Activated CD4-positive, alpha-beta T cell treated with anti-CD3 and anti-CD28 coated beads, Interleukin-2, amount 50 U/mL, for 1 hour (primary cell): Measurements from ENCODE around the gene DDX10.

ENCODE experiments used
- DNase-seq: peaks from one replicate; pipeline ENCODE4 v3.0.0-alpha.2; 2020

DDX10 gene

GRCh38 chr11:108662700-108663099 lies 2.2 kb upstream of the DDX10 start:
- DNase-seq, result no peak

GRCh38 chr11:108663154-108663877 lies 1.6 kb upstream of the DDX10 start:
- no peak for DNase-seq

GRCh38 chr11:108666373-108666772 lies 1.5 kb downstream of the DDX10 start:
- DNase-seq, result no peak

GRCh38 chr11:108669286-108669685 lies 4.4 kb downstream of the DDX10 start:
- no peak for DNase-seq

- DNase-seq, result no peak
Observed at GRCh38 chr11:108669711-108670110, 4.8 kb downstream of the DDX10 start.

GRCh38 chr11:108670451-108670850 lies 5.6 kb downstream of the DDX10 start:
- no peak for DNase-seq

- no peak for DNase-seq
Observed at GRCh38 chr11:108672113-108672512, 7.2 kb downstream of the DDX10 start.

GRCh38 chr11:108672786-108673185 lies 7.9 kb downstream of the DDX10 start:
- no peak for DNase-seq

GRCh38 chr11:108679045-108679444 lies 14.2 kb downstream of the DDX10 start:
- no peak for DNase-seq

GRCh38 chr11:108680271-108680670 lies 15.4 kb downstream of the DDX10 start:
- DNase-seq, result no peak

- DNase-seq, result no peak
Observed at GRCh38 chr11:108685419-108686130, 20.7 kb downstream of the DDX10 start.

- no peak for DNase-seq
Observed at GRCh38 chr11:108693852-108694251, 29.0 kb downstream of the DDX10 start.

- DNase-seq, result no peak
Observed at GRCh38 chr11:108694846-108695245, 30.0 kb downstream of the DDX10 start.

- DNase-seq, result peak; percentile 13
Observed at GRCh38 chr11:108697872-108698473, 33.1 kb downstream of the DDX10 start.

- DNase-seq, result no peak
Observed at GRCh38 chr11:108698844-108699642, 34.2 kb downstream of the DDX10 start.

GRCh38 chr11:108703916-108704315 lies 39.0 kb downstream of the DDX10 start:
- DNase-seq, result no peak

- DNase-seq, result no peak
Observed at GRCh38 chr11:108705061-108705460, 40.2 kb downstream of the DDX10 start.

- no peak for DNase-seq
Observed at GRCh38 chr11:108708173-108708572, 43.3 kb downstream of the DDX10 start.

GRCh38 chr11:108709741-108710140 lies 44.9 kb downstream of the DDX10 start:
- no peak for DNase-seq

GRCh38 chr11:108713076-108713790 lies 48.4 kb downstream of the DDX10 start:
- DNase-seq, result no peak

GRCh38 chr11:108715239-108715638 lies 50.4 kb downstream of the DDX10 start:
- no peak for DNase-seq

GRCh38 chr11:108718466-108718865 lies 53.6 kb downstream of the DDX10 start:
- DNase-seq, result no peak
